Measurements from ENCODE around the gene UPK3A. TPM values are rescaled to one million over a fixed set of nuclear protein-coding genes. Genes with fewer than 3 reads are reported as not detected.

The UPK3A gene
- total and polyA plus RNA-seq, 2 donors from 2014 or later, result not detected

DNA sequence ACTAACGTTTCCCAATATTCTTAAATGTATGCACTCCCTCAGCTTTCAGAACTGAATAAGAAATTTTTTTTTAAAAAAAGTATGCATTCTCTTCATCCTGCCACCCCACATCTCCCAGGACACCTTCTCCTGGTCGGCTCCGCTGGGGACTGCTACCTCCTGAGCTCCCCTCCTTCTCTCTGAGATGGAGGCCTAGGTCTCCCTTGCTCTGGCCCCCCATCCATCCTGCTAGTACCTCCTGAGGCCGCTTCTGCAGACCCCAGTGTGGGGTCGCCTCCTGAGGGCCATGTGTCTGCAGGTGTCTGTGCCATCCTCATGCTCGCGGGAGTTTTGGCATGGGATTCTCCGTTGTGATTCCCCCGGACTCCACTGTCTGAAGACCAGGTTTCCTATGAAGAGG, 52.8 kb downstream of the UPK3A start:
- TF ChIP-seq, protein P1, sequence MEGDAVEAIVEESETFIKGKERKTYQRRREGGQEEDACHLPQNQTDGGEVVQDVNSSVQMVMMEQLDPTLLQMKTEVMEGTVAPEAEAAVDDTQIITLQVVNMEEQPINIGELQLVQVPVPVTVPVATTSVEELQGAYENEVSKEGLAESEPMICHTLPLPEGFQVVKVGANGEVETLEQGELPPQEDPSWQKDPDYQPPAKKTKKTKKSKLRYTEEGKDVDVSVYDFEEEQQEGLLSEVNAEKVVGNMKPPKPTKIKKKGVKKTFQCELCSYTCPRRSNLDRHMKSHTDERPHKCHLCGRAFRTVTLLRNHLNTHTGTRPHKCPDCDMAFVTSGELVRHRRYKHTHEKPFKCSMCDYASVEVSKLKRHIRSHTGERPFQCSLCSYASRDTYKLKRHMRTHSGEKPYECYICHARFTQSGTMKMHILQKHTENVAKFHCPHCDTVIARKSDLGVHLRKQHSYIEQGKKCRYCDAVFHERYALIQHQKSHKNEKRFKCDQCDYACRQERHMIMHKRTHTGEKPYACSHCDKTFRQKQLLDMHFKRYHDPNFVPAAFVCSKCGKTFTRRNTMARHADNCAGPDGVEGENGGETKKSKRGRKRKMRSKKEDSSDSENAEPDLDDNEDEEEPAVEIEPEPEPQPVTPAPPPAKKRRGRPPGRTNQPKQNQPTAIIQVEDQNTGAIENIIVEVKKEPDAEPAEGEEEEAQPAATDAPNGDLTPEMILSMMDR (IDR thresholded peaks at IDR 0.05; ENCODE audit: borderline replicate concordance, extremely low read depth, insufficient read depth), result no peak
- FAIRE-seq, result no peak
- Histone ChIP-seq H3K27me3 (ENCODE audit: control insufficient read depth, insufficient read depth, low read length) (no peaks in the 10 kb centered on the region), H3K9me3 (ENCODE audit: control insufficient read depth in 2 of 3, insufficient read depth in 1 of 3, low read length in 3 of 3) (no peaks in the 10 kb centered on the region), H3K36me3 (ENCODE audit: control insufficient read depth in 2 of 3, insufficient read depth in 3 of 3, low read length in 3 of 3) (peaks cover 0 to 14% (median 13%) of the 10 kb centered on the region in 3 donors), H3K9ac (ENCODE audit: low read length in 3 of 3) (no peak overlapping the region), H3K27ac (ENCODE audit: low read depth in 2 of 2, low read length in 2 of 2) (no peak overlapping the region), H3K4me3 (ENCODE audit: low read length in 3 of 3) (no peak overlapping the region), H3K4me1 (ENCODE audit: control insufficient read depth in 2 of 3, insufficient read depth in 2 of 3, low read depth in 1 of 3, low read length in 3 of 3) (no peaks in the 10 kb centered on the region)
- intact Hi-C loops (cut with DNase I), result no loop called here
- no peak for DNase-seq

GRCh38 chr22:45338795-45339194, 54.0 kb downstream of the UPK3A start:
- no peak for FAIRE-seq
- no peak for DNase-seq
- H3K36me3 ChIP-seq (ENCODE audit: control insufficient read depth in 2 of 3, insufficient read depth in 3 of 3, low read length in 3 of 3), result peaks cover 0 to 12% (median 12%) of the 10 kb centered on the region in 3 donors
- no peaks in the 10 kb centered on the region for H3K4me1 ChIP-seq (ENCODE audit: control insufficient read depth in 2 of 3, insufficient read depth in 2 of 3, low read depth in 1 of 3, low read length in 3 of 3)
- H3K4me3 ChIP-seq (ENCODE audit: low read length in 3 of 3), result no peak overlapping the region
- TF ChIP-seq, protein P1 (IDR thresholded peaks at IDR 0.05; ENCODE audit: borderline replicate concordance, extremely low read depth, insufficient read depth), result no peak
- intact Hi-C loops (cut with DNase I), result no loop called here
- H3K9ac ChIP-seq (ENCODE audit: low read length in 3 of 3), result no peak overlapping the region
- no peak overlapping the region for H3K27ac ChIP-seq (ENCODE audit: low read depth in 2 of 2, low read length in 2 of 2)
- no peaks in the 10 kb centered on the region for H3K9me3 ChIP-seq (ENCODE audit: control insufficient read depth in 2 of 3, insufficient read depth in 1 of 3, low read length in 3 of 3)
- H3K27me3 ChIP-seq (ENCODE audit: control insufficient read depth, insufficient read depth, low read length), result no peaks in the 10 kb centered on the region

GRCh38 chr22:45340323-45340722, 55.6 kb downstream of the UPK3A start:
- no peak overlapping the region for H3K9ac ChIP-seq (ENCODE audit: low read length in 3 of 3)
- intact Hi-C loops (cut with DNase I), result no loop called here
- H3K4me1 ChIP-seq (ENCODE audit: control insufficient read depth in 2 of 3, insufficient read depth in 2 of 3, low read depth in 1 of 3, low read length in 3 of 3), result no peaks in the 10 kb centered on the region
- H3K27me3 ChIP-seq (ENCODE audit: control insufficient read depth, insufficient read depth, low read length), result no peaks in the 10 kb centered on the region
- no peaks in the 10 kb centered on the region for H3K9me3 ChIP-seq (ENCODE audit: control insufficient read depth in 2 of 3, insufficient read depth in 1 of 3, low read length in 3 of 3)
- H3K27ac ChIP-seq (ENCODE audit: low read depth in 2 of 2, low read length in 2 of 2), result no peak overlapping the region
- TF ChIP-seq, protein P1 (IDR thresholded peaks at IDR 0.05; ENCODE audit: borderline replicate concordance, extremely low read depth, insufficient read depth), result no peak
- no peak for FAIRE-seq
- H3K36me3 ChIP-seq (ENCODE audit: control insufficient read depth in 2 of 3, insufficient read depth in 3 of 3, low read length in 3 of 3), result peaks cover 0 to 9% (median 8%) of the 10 kb centered on the region in 3 donors
- no peak overlapping the region for H3K4me3 ChIP-seq (ENCODE audit: low read length in 3 of 3)
- DNase-seq, result no peak

DNA sequence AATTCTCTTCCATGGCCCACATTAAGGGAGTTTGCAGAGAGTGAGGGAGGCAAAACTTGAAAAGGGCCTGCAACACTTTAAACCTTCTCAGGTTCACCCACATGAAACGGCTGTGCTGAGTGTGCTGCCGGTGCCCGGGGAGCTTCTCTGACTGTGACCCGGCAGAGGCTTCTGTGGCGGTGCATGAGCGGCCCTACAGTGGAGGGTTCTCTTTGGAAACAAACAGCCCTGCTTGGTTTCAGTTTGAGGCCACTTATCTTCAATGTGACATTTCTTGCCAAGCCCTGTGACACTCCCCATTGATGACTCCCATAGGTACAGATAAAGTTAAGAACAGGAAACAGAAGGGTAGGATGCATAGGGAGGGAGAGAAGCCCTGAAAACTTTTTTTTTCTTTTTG, 56.7 kb downstream of the UPK3A start:
- H3K9me3 ChIP-seq (ENCODE audit: control insufficient read depth in 2 of 3, insufficient read depth in 1 of 3, low read length in 3 of 3), result no peaks in the 10 kb centered on the region
- peak in 2 of 5 donors; percentile 25 to 26 for DNase-seq
- no peak for FAIRE-seq
- H3K27me3 ChIP-seq (ENCODE audit: control insufficient read depth, insufficient read depth, low read length), result no peaks in the 10 kb centered on the region
- TF ChIP-seq, protein P1 (IDR thresholded peaks at IDR 0.05; ENCODE audit: borderline replicate concordance, extremely low read depth, insufficient read depth), result no peak
- intact Hi-C loops (cut with DNase I), result no loop called here
- no peak overlapping the region for H3K27ac ChIP-seq (ENCODE audit: low read depth in 2 of 2, low read length in 2 of 2)
- no peaks in the 10 kb centered on the region for H3K4me1 ChIP-seq (ENCODE audit: control insufficient read depth in 2 of 3, insufficient read depth in 2 of 3, low read depth in 1 of 3, low read length in 3 of 3)
- no peak overlapping the region for H3K4me3 ChIP-seq (ENCODE audit: low read length in 3 of 3)
- H3K36me3 ChIP-seq (ENCODE audit: control insufficient read depth in 2 of 3, insufficient read depth in 3 of 3, low read length in 3 of 3), result peaks cover 0 to 8% (median 7%) of the 10 kb centered on the region in 3 donors
- no peak overlapping the region for H3K9ac ChIP-seq (ENCODE audit: low read length in 3 of 3)

Measured in kidney (tissue), 14 donors.